Kidney glomerular epithelial cell (primary cell): ENCODE measurements around the gene KRT75.

ENCODE experiments used
- DNase-seq: peaks from one replicate; lab custom pipeline; 2025; lab: John Stamatoyannopoulos, UW

Gene KRT75

GRCh38 chr12:52439845-52440244, 5.7 kb upstream of the KRT75 start:
- no peak for DNase-seq

DNA sequence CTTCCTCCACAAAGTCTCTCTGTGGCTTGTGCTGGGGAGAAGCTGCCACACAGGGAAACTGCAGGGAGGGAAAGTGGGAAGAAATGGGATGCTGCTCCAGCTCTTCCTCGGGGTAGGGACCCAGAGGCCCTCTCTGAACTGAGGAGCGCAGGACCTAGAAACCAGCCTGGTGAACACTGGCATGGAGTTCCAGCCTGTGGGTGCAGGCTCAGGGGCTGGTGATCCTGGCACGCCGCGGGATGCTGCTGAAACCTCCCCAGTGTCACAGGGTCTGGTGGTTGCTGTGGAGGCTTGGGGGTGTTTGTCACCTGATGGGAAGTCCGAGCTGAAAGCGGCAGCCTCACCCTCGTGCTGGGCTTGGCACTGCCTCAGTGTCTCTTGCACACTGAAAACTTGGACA, 5.2 kb upstream of the KRT75 start:
- DNase-seq = no peak

DNA sequence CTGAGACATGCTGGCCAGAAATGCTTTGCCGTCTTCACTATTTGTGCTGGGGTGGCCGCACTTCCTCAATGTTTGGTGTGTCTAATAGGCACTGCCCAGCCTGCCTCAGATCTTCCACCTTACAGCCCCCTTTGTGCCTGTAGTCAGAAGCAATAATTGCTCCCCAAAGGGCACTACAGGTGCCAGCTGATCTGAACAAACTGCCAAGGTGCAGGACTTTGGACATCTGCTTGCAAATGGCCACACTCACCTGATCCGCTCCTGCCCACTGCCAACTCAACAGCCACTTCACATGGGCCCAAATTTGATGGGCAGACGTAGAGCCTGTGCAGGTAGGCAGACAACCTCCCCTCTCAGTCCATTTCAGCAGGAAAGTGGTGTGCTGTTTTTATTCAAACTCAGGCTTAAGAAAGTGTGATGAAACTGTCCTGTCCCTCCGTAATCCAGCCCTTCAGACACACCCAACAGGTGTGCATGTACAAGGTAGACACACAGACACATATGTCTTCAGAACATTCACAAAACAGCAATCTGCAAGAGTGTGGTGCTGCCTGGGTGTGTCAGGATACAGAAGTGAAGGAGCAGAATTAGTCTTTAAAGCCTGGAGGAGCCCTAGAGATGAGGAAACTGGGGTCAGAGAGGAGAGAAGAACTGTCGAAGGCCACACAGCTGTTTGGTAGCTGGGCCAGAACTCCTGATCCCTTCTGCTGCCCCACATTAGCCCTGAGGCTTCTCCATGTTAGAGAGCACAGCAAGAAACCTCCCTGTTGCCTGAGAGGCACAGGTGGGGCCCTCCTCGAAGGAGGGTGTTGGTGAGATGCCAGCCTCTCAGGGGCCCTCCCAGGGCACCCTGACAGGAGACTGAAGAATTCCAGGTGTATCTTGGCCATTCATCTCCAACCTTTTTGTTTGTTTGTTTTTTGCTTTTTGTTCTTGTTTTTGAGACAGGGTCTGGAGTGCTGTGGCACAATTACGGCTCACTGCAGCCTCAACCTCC, 4.4 kb upstream of the KRT75 start:
- no peak for DNase-seq

DNA sequence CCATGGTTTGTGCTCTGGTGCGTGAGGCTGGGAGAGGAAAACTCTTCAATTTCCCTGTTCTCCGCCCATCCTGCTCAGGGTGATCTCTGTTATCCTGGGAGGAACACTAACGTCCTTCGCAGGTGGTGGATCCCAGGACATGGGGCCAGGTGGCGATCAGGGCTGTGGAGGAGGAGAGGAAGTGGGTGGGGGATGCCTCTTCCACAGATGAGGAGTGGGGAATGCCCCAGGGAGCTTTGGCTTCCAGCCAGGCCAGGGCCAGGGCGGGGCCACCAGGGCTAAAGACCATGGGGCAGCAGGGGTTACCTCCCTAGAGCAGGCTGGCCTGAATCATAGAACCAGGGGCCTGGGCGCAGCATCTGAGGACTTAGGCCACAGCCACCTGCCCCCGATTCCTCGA, 3.3 kb upstream of the KRT75 start:
- DNase-seq = no peak

DNA sequence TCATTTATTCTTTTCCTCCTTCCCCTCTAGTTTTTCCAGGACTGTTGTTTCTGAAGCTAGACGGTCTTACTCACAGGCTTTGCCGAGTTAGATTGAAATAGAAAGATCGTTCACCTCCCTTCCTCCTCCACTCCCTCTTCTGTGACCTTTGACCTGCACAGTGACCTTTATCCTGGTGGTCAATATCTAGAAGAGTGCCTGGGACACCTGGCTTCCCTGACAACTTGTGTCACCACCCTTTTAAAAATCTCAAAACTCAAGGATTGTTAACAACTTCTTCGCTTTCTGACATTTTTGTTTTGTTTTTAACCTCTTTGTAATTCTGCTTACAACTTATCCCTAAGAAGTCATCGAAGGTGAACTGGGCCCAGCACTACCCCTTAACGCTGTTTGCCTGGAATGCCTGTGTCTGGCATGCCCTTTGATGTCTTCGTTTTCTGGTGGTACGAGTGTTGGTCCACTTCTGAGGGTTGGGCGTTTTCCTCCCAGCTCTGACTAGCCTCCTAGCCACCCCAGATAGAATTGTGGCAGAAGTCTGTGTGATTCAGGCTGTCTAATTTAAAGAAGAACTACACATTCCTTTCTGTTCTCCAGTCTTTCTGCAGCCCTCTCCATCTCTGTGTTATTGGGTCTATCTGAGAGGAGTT, 2.8 kb upstream of the KRT75 start:
- no peak for DNase-seq

- DNase-seq = no peak
Observed at GRCh38 chr12:52436000-52436827, 2.0 kb upstream of the KRT75 start.

DNA sequence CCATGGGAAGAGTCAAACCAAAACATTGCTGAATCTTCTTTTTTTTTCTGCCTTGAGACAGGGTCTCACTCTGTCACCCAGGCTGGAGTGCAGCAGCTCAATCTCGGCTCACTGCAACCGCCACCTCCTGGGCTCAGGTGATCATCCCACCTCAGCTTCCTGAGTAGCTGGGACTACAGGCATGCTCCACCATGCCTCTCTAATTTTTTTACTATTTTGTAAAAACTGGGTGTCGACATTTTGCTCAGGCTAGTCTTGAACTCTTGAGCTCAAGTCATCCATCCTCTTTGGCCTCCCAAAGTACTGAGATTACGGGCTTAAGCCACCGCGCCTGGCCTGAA, 1.5 kb upstream of the KRT75 start:
- DNase-seq = no peak

DNA sequence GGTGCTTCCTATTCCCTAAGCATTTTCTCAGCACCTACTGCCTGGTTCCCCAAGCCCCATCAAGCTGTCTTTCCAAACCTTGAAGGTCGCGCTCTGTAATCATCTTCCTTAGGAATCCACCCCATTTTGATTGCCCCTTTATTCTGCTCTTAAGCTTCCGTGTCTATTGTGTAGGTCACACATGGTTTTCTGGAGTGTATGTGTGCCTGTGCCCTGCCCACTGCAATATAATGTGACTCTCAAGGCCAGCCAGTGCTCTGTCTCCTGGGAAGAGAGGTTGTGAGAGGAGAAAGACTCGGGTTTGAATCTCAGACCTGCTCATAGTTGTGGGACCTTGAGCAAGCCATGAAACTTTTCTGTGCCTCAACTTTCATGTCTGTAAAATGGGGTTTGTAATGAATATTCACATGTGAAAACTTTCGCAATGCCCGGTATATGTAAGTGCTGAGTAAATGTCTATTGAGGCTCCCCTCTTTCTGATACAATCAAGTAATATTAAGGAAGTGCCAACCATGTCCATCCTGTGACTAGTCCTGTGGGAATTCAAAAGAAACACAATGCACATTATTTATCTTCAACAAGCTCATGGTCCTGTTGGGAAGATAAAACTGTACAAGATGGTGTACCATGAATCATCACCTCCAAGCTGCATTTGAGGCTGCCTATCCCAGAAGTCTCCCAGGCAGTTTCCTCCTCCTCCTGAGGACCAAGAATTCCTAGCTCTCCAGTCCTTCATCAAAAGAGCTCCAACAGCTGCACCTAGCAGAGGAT, 774 bp upstream of the KRT75 start:
- DNase-seq = peak; percentile 36

- no peak for DNase-seq
Observed at GRCh38 chr12:52433501-52434080, 580 bp downstream of the KRT75 start.

GRCh38 chr12:52432559-52433207, 1.5 kb downstream of the KRT75 start:
- DNase-seq = no peak

DNA sequence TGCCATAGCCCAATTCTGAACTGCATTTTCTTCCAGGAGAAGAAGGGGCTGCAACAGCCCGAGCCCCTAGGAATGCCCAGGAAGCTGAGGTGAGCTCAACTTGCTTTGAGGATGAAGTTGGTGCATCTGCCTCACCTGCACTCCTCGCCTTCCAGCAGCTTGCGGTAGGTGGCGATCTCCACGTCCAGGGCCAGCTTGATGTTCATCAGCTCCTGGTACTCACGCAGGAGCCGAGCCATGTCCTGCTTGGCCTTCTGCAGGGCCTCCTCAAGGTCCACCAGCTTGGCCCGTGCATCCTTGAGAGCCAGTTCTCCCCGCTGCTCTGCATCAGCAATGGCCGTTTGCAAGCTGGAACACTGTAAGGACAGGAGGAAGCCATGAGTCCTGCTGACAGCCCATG, 6.0 kb downstream of the KRT75 start:
- DNase-seq = no peak

DNA sequence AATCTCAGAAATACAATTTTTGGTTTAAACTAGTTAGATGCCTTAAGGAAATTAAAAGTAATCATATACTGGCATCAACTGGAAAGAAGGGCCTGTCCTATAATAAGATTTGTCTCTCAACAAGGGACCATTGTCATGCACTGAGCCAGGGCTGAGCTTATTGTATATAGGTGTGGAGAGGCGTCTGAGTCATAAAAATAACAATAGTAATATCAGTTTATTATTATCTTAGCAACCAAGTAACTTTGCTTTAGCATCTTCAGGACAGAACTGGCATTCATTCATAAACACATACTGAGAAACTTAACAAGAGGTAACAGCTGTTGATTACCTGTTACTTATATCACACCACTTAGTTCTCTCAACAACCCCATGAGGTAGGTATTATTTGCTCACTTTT, 7.1 kb downstream of the KRT75 start:
- DNase-seq = no peak

DNA sequence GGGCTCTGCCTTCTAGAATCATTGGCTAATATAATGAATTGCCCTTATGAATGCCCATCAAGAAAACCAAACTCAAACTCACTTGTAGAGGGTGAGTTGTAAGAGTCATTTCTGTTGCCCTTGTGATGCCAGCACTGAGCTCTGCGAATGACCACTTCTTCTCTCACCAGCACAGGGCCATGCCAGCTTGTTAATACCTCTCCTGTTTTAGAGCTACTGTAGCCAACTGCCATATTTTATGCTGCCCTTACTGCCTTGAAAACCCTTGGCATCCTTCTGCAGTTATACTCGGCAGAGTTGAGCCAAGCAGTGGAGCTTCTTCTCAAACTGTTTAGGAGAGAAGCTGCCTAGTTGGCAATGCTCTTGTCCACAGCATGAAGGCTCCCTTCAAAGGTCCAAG, 8.1 kb downstream of the KRT75 start:
- no peak for DNase-seq

DNA sequence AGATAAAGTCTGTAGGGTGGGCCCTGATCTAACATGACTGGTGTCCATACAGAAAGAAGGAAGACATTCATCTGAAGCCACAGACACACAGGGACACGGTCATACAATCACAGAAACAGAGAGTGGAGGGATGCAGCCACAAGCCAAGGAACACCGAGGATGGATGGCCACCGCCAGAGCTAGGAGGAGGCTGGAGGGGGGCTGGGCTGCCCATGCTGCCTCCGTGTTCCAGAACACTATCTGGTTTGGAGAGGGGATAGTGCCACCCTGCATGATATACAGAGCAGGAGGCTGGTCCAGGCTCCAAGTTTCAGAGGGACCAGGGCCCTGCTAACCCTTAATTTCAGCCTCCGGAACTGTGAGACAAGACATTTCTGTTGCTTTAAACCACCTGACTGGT, 8.7 kb downstream of the KRT75 start:
- no peak for DNase-seq

DNA sequence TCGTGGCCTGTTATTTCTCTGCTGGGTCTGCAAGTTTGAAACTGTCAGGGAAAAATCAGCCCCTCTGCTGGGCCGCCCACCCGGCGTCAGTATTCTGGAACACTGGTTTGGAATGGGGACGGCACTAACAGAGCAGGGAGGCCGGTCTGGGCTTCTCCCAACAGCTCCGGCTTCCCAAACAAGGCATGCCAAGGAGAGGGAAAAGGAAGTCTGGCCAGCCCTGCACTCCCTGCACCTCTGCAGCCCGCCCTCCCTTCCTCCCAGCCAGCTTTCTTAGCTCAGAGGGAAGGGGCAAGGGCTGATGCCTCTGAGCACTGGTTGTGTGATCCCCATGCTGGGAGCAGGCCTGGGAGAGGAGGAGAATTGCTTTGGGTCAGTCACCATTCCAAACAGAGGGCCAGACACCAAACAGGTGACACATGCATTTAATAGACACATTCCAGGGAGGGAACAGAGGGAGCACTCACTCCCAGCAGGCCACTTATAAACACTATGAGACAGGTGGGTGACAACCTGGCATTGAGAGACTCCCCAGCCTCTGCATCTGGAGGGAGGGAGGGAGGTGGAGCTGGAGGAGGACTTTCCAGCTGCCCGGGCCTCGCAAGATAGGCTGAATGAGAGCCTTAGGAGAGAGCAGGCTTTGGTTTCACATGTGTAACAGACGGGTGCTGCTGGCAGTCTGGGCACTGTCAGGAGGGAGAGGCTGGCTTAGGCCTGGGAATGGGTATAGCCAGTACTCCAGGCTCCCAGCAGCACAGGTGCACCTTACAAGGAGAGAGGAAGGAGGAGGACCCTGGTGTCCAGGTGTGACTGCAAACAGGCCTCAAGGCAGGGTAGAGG, 10.3 kb downstream of the KRT75 start:
- DNase-seq = no peak

GRCh38 chr12:52423035-52423434, 11.1 kb downstream of the KRT75 start:
- DNase-seq = no peak

DNA sequence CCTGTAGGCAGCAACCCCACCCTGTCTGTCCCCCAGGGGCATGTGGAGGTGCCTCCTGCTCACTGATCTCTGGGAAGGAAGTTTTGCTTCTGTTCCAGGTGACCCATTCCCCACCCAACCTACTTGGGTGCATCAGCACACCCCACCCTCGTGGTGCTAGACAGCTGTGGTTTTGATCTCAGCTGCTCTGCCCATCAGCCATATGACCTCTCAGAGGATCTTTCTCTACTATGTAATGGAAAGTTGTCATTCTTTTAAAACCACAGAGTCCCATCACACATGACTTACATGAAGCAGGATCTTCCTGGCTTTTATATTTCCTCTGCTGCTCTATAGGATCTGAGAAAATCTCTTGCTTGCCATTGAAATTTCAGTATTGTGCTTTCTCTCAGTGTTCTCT, 14.5 kb downstream of the KRT75 start:
- DNase-seq = no peak

DNA sequence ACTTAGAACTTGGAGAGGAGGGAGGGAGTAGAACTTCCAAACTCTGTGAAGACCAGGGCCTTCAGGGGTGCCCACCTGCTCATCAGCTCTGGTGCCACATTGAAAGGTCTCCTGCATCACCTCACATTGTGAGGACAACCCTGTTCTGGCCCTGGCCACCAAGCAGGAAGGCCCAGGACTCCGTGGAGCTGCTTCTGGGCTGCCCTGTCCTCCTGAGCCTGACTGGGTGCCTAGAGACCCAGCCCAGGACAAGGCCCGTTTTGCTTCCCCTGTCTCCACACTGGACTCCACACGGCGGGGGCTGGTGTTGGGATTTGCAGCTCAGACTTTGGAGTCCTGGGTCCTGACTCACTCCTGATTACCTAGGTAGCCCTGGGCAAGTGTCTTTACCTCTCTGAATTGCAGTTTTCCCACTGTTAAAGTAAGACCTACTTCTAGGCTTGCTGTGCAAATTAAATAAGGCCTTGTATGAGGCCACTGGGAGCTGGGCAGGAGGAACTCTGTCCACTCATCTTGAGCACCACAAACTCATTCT, 15.5 kb downstream of the KRT75 start:
- DNase-seq = no peak

DNA sequence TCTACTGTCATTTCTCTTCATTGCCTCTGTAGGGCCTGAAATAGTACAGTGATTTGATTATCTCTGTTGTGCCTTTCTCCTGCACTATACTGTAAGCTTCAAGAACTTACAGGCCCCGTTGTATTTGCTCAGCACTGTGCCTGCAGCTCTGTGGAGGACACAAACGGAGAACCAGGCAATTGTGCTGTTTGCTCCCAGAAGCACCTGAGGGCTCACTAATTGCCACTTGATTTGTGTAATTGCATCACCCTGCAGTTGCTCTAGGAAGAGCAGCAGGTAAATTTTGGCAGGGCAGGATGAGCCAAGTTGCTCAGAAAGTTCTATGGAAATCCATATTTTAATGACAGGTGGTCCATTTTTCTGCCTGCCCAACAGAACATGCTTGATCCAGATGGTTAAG, 16.4 kb downstream of the KRT75 start:
- DNase-seq = no peak

- DNase-seq = no peak
Observed at GRCh38 chr12:52416795-52417194, 17.4 kb downstream of the KRT75 start.
